Activated CD4-positive, alpha-beta T cell treated with anti-CD3 and anti-CD28 coated beads, Interleukin-10, Interleukin-2, amounts not matched to agents 100 ng/mL and 50 ng/mL, durations not matched to agents 16 hours and 8 hours (primary cell): ENCODE measurements around the gene SPANXN3.
"Not testable (repeated sequence)": the region's sequence is repeated elsewhere in the genome, so short reads cannot be mapped to it uniquely, and the experiment has no call there.

Experiments used
- DNase-seq: peaks from one replicate; pipeline ENCODE4 v3.0.0-alpha.2; 2020

Gene SPANXN3, protein sequence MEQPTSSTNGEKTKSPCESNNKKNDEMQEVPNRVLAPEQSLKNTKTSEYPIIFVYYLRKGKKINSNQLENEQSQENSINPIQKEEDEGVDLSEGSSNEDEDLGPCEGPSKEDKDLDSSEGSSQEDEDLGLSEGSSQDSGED

DNA sequence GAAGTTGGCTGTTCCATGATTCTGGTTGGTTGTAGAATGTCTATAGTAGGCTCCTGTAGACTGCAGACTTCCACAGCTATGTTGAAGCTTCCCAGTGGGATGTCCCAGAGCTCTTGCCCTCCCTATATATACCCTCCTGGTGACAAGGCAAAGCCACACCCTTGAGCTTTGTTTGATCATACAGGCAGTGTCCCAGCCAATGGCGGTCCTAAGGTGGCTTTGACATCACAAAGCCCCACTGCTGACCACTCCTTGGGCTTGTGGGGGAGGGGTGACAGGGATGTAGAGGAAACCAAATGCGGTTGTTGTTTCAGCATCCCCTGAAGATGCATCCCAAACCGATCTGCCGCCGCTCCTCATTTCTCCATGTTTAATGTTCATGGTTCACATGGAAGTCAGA, at the start of gene SPANXN3:
TSS of gene SPANXN3 (minus strand) at position 101 of the 400 bp plus-strand sequence. CDS start at position 17, 84 bp downstream.
- not testable (repeated sequence) for DNase-seq

DNA sequence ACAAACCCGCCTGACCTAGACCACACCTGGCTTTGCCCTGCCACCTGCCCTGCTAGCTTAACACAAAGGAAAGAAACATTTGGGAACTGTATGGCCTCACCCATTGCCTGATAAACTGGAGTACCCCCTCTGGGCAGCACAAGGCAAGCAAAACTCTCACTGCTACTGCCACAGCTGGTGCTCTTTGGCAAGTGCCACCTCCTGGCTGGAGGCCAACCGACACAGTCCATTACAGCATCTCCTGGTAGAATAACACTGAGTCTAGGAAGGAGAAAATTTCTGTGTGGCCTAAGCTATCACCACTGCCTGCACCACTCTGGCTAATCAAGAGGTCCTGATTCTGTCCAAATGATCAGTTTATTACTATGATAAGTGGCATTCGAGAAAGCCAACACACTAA, 18.9 kb upstream of the SPANXN3 start:
- no peak for DNase-seq

DNA sequence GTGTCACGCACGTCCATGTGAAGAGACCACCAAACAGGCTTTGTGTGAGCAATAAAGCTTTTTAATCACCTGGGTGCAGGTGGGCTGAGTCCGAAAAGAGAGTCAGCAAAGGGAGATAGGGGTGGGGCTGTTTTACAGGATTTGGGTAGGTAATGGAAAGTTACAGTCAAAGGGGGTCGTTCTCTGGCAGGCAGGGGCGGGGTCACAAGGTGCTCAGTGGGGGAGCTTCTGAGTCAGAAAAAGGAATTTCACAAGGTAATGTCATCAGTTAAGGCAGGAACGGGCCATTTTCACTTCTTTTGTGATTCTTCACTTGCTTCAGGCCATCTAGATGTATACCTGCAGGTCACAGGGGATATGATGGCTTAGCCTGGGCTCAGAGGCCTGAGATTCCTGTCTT, 15.1 kb downstream of the SPANXN3 start:
- not testable (repeated sequence) for DNase-seq

DNA sequence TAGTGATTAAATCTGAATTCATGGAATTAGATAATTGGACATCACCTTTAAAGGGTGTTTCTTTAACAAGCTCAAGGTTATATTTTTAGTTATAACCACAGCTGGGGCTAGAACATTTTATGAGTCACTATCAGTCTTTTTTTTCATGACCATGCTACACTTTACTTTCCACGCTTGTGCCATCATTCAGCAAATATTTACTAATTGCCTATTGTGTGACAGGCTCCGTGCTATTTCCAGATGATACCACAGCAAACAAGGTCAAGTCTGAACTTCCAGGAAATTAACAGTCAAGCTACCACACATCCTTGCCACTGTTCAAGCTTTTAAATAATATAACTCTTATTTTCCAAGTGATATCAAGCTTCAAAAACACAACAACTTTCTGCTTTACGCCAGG, 16.5 kb downstream of the SPANXN3 start:
- no peak for DNase-seq

DNA sequence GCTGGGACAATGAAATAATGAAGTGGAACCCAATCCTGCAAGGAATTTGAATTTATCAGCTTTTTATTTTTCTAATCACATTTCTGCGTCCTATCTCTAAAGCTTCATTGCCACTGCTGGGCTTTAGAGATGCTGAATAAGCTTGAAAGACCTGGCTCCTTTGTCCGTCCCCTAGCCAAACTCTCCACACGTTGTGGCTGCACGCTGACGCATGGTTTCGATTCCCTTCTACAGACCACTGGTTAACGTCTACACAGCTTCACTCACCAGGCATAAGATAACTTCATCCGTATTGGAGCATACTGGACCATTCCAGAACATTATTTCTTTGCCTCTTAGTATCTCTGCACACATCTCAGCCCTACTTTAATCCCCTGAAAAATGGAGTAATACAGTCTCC, 31.2 kb downstream of the SPANXN3 start:
- DNase-seq: no peak

DNA sequence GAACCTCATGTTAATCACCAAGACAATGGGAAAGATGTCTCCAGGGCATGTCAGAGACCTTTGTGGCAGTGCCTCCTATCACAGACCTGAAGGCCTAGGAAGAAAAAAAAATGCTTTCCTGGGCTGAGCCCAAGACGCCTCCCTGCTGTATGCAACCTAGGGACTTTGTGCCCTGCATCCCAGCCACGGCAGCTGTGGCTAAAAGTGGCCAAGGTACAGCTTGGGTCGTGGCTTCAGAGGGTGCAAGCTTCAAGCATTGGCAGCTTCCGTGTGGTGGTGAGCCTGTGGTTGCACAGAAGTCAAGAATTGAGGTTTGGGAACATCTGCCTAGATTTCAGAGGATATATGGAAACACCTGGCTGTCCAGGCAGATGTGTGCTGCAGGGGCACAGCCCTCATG, 40.5 kb downstream of the SPANXN3 start:
- no peak for DNase-seq

DNA sequence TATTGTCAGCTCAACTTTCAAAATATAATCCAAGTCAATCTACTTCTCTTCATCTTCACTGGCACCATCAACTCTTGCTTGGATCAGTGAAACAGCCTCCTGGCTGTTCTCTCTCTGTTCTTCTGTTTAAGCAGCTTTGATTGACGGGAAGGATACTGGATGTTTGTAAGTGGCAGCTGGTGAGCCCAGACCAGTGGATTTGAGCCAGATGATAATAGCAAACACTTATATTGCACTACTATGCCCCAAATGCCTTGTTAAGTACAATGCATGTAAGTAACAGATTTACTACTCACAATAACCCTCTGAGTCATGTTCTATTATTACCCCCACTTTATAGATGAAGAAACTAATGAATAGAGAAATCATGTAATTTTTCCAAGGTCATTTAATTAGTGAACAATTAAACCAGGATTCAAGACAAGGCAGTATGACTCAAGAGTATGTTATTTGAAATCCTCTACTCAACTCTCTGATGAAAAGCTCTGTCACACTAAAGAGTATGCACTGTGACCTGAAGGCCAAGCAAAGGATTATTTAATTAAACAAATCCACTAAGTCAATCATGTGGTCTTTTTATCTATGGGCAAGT, 44.8 kb downstream of the SPANXN3 start:
- DNase-seq: no peak

DNA sequence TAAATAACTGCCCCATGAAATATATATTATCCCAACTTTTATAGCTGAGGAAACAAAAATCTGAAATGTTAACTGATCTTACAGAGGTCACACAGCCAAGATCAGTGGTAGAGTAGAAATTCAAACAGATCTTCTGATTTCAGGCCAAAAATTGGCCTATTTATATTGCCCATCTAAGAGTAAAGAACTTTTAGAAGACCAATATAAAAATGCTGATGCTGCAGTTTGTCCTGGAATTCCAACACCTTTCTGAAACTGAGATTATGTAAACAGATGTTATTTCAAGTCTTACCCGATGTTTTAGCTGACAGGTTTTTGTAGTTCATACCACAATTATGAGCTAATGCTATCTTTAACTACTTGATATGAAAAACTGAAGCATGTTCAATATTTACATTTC, 51.1 kb downstream of the SPANXN3 start:
- no peak for DNase-seq

DNA sequence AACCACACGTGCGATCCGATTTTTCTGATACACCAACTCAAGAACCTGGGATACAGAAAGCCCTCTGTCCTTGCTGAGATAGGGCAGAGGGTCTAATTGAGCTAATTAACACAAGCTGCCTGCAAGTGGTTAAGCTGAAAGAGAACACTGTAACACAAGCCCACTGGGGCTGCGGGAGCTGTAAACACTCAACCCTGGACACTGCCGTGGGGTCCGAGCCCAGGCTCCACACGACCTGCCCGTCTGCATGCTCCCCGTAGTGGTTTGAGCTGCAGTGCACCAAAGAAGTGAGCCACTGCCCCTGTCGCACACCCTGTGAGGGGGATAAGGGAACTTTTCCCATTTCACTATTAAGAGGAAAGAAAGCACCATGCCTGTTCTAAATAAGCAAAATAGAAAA, 54.6 kb downstream of the SPANXN3 start:
- DNase-seq: no peak

DNA sequence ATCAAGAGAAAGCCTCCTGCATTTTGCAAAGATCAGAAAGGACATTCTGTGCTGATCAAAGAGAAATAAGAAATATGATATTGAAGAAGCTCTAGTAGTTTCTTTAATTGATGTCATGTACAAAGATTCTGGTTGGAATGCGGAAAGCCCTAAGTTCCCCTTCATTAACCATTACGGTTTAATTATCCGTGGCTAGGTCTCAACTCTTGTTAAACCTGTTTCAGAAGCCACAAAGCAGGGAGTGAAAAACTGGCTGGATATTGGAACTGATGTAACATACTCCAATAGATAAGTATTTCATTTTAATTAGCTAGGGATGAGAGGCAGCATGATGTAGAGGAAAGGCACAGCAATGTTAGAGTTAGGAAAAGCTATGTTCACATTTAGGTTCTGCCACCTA, 55.7 kb downstream of the SPANXN3 start:
- no peak for DNase-seq
